Activated CD4-positive, alpha-beta T cell treated with anti-CD3 and anti-CD28 coated beads, Interleukin-2, amount 50 U/mL, for 24 hours (primary cell): ENCODE measurements around the gene TSTD1.
"Not testable (repeated sequence)": the region's sequence is repeated elsewhere in the genome, so short reads cannot be mapped to it uniquely, and the experiment has no call there.

Source experiments
- DNase-seq, 2 donors: peaks; one replicate each; pipeline ENCODE4 v3.0.0-alpha.2; 2020; ENCODE audit warnings: low read depth in 1 of 2, low spot score in 1 of 2

The TSTD1 gene

GRCh38 chr1:161037661-161038522 lies 872 bp downstream of the TSTD1 start:
- no peak for DNase-seq

DNA sequence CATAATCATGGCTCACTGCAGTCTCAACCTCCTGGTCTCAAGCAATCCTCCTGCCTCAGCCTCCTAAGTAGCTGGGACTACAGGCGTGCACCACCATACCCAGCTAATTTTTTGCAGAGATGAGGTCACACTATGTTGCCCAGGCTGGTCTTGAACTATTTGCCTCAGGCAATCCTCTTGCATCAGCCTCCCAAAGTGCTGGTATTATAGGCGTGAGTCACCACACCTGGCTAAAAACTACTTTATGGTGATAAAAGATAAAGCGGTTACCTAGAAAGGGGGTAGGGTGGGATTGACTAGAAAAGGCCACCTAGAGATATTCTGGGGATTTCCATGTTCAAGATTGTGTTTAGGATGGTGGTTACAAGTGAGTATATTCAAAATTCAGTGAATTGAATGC lies 5.0 kb downstream of the TSTD1 start:
- DNase-seq = no peak

- no peak for DNase-seq
Measured at GRCh38 chr1:161032409-161032808, 6.4 kb downstream of the TSTD1 start.

- no peak for DNase-seq
Measured at GRCh38 chr1:161031874-161032273, 6.9 kb downstream of the TSTD1 start.

DNA sequence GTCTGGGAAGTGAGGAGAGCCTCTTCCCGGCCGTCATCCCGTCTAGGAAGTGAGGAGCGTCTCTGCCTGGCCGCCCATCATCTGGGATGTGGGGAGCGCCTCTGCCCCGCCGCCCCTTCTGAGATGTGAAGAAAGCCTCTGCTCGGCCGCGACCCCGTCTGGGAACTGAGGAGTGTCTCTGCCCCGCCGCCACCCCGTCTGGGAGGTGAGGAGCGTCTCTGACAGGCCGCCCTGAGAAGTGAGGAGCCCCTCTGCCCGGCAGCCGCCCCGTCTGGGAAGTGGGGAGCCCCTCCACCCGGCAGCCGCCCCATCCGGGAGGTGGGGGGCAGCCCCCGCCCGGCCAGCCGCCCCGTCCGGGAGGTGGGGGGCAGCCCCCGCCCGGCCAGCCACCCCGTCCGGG lies 9.3 kb downstream of the TSTD1 start:
- not testable (repeated sequence) for DNase-seq

GRCh38 chr1:161026954-161027353 lies 11.8 kb downstream of the TSTD1 start:
- not testable (repeated sequence) for DNase-seq

DNA sequence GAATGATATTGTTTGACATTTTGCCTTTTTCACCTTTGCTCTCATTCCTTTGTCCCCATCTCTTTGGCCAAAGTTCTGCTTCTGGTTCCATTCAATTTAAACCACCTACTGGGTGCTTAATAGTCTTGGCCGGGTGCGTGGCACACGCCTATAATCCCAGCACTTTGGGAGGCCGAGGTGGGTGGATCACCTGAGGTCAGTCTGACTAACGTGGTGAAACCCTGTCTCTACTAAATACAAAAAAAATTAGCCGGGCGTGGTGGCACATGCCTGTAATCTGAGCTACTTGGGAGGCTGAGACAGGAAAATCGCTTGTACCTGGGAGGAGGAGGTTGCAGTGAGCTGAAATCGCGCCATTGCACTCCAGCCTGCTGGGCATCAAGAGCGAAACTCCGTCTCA lies 16.3 kb downstream of the TSTD1 start:
- not testable (repeated sequence) for DNase-seq

GRCh38 chr1:161021970-161022353 lies 16.8 kb downstream of the TSTD1 start:
- no peak for DNase-seq

- peak; percentile 65 to 68 for DNase-seq
Measured at GRCh38 chr1:161021165-161021969, 17.4 kb downstream of the TSTD1 start.

DNA sequence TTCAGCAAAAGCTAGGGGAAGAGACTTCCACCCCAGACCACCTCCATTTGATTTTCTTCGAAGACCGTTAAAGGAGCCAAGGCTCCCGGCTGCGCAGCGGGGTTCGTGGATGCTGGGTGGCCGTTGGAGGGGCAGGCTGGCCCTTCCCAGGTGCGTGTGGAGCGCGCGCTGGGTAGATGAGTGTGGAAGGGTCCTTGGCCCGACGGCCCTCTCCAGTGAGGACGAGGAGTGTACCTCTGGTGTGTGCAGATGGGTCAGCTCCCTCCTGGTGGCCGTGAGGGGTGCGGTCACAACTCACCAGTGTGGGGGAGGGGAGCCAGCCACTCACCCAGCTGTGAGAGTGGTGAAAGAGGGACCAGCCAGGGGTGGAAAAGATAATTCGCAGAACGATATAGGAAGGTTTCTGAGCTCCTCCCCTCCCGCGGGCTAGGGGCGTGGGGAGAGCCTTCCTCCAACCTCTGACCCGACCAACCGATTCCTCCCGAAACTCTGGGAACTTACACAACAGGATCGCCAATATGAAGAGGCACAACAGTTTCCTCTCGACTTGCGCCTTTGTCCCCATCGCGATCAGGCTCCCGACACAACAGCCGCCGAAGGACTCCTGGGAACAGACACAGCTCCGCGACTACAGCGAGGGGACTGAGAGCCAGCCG lies 18.1 kb downstream of the TSTD1 start, which contains the start of gene F11R:
F11R (minus strand) TSS at position 644 of the 656 bp plus-strand sequence; CDS start at position 565, 79 bp downstream.
- DNase-seq = no peak

GRCh38 chr1:161019751-161020495 lies 18.8 kb downstream of the TSTD1 start:
- no peak for DNase-seq

GRCh38 chr1:161019111-161019660 lies 19.6 kb downstream of the TSTD1 start:
- not testable (repeated sequence) for DNase-seq

GRCh38 chr1:161018631-161018930 lies 20.2 kb downstream of the TSTD1 start:
- DNase-seq = no peak

GRCh38 chr1:161017756-161018630 lies 20.8 kb downstream of the TSTD1 start:
- DNase-seq = no peak

DNA sequence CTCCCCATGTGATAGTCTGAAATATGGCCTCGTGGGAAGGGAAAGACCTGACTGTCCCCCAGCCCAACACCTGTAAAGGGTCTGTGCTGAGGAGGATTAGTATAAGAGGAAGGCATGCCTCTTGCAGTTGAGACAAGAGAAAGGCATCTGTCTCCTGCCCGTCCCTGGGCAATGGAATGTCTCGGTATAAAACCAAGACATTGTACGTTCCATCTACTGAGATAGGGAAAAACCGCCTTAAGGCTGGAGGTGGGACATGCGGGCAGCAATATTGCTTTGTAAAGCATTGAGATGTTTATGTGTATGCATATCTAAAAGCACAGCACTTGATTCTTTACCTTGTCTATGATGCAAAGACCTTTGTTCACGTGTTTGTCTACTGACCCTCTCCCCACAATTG lies 21.6 kb downstream of the TSTD1 start:
- not testable (repeated sequence) for DNase-seq

- DNase-seq = not testable (repeated sequence)
Measured at GRCh38 chr1:161016683-161017082, 22.1 kb downstream of the TSTD1 start.

GRCh38 chr1:161013488-161014230 lies 25.1 kb downstream of the TSTD1 start:
- DNase-seq = peak in 1 of 2 donors; percentile 43

DNA sequence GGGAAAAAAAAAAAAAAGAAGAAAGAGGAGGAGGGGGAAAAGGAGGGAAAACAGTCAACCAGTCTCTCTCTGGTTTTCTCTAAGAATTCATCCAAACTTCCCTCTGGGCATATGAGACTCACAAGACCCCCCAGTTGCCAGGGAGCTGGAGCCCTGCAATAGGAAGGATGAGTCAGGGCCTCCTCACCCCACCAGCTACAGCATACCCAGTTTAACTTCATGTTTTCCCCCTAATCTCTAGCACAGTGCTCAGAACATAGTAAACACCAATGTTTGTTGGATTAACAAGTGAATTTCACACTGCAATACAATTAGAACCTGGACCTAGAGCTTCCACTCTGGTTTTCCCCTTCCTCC lies 25.7 kb downstream of the TSTD1 start:
- no peak for DNase-seq

GRCh38 chr1:161012420-161012819 lies 26.3 kb downstream of the TSTD1 start:
- DNase-seq = no peak
